Endothelial cell of umbilical vein (primary cell): Measurements from ENCODE around the gene VCL.

ENCODE experiments used
- EZH2 ChIP-seq: IDR thresholded peaks from 2 replicates; pipeline ENCODE4 v1.6.1; 2012; ENCODE audit warnings: borderline replicate concordance, low read depth, mild to moderate bottlenecking, moderate library complexity, low read length, inconsistent platforms; ENCODE audit not compliant: severe bottlenecking
- GATA2 ChIP-seq: IDR thresholded peaks from 2 replicates; pipeline ENCODE4 v1.7.0; 2011; ENCODE audit warnings: low read depth, mild to moderate bottlenecking, moderate library complexity, mixed read lengths, low read length; ENCODE audit not compliant: insufficient read length, insufficient read depth
- JUN ChIP-seq: IDR thresholded peaks from 2 replicates; pipeline ENCODE4 v1.6.1; 2011; ENCODE audit warnings: borderline replicate concordance, low read depth; ENCODE audit not compliant: insufficient read length, insufficient read depth
- POLR2A ChIP-seq: IDR thresholded peaks from 2 replicates; pipeline ENCODE4 v1.6.1; 2012; ENCODE audit warnings: low read depth, mild to moderate bottlenecking, control low read depth, low read length
- POLR2AphosphoS5 ChIP-seq: IDR thresholded peaks from 2 replicates; pipeline ENCODE4 v1.6.1; 2012; ENCODE audit warnings: low read depth, mild to moderate bottlenecking, control low read depth, low read length, moderate library complexity; ENCODE audit not compliant: insufficient read depth
- TF ChIP-seq, protein P1 (sequence below), 2 donors: IDR thresholded peaks; 1 replicate in 1 of 2; 2 replicates in 1 of 2; pipeline ENCODE4 v1.5.1; 2011; ENCODE audit warnings: low read length in 2 of 2, mild to moderate bottlenecking in 2 of 2, moderate library complexity in 2 of 2, control low read depth in 1 of 2, inconsistent platforms in 1 of 2, low read depth in 1 of 2; ENCODE audit not compliant: insufficient read depth in 1 of 2; ENCODE audit errors: extremely low read depth in 1 of 2
- TF ChIP-seq, protein P2 (sequence below): IDR thresholded peaks from 2 replicates; pipeline ENCODE4 v1.6.1; 2011; ENCODE audit not compliant: insufficient read depth, insufficient read length

DNA sequence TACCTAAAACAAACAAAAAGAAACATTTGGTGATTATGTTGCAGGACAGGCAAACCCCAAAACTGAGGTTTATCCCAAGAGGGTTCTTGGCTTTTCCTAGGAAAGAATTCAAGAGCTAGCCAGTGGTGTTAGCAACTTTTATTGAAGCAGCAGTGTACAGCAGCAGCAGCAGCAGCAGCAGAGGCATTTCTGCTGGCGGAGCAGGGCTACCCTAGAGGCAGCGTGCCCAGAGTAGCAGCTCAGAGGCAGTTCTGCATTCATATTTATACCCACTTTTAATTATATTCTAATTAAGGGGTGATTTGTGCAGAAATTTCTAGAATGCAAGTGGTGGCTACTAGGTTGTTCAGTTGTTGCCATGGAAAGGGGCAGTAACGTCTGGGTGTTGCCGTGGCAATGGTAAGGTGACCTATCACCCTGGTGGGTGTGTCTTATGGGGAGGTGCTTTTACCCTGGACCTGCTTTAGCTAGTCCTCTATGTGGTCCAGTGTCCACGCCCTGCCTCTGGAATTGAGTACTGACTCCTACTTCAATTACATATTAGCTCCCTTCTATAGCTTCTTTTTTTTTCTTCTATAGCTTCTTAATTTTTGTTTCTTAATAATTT is 53.9 kb downstream of the VCL start:
- TF ChIP-seq EZH2: no peak
- no peak for TF ChIP-seq JUN
- TF ChIP-seq, protein P1, sequence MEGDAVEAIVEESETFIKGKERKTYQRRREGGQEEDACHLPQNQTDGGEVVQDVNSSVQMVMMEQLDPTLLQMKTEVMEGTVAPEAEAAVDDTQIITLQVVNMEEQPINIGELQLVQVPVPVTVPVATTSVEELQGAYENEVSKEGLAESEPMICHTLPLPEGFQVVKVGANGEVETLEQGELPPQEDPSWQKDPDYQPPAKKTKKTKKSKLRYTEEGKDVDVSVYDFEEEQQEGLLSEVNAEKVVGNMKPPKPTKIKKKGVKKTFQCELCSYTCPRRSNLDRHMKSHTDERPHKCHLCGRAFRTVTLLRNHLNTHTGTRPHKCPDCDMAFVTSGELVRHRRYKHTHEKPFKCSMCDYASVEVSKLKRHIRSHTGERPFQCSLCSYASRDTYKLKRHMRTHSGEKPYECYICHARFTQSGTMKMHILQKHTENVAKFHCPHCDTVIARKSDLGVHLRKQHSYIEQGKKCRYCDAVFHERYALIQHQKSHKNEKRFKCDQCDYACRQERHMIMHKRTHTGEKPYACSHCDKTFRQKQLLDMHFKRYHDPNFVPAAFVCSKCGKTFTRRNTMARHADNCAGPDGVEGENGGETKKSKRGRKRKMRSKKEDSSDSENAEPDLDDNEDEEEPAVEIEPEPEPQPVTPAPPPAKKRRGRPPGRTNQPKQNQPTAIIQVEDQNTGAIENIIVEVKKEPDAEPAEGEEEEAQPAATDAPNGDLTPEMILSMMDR (IDR thresholded peaks at IDR 0.05; ENCODE audit: extremely low read depth in 1 of 2, insufficient read depth in 1 of 2, low read depth in 1 of 2, low read length in 2 of 2): no peak
- TF ChIP-seq GATA2: no peak
- no peak for TF ChIP-seq POLR2A
- TF ChIP-seq, protein P2, sequence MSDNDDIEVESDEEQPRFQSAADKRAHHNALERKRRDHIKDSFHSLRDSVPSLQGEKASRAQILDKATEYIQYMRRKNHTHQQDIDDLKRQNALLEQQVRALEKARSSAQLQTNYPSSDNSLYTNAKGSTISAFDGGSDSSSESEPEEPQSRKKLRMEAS: no peak
- TF ChIP-seq POLR2AphosphoS5: no peak
